ENCODE results near the gene ACAA2.

ACAA2 gene

GRCh38 chr18:49847524-49847923, 34.2 kb upstream of the ACAA2 start:
- no peak overlapping the region for H3K9ac ChIP-seq
- no peak overlapping the region for H3K4me2 ChIP-seq
- no peaks in the 10 kb centered on the region for H3K27me3 ChIP-seq (ENCODE audit: insufficient read depth, low read depth)
- no peaks in the 10 kb centered on the region for H3K36me3 ChIP-seq (ENCODE audit: insufficient read depth)
- TF ChIP-seq CTCF (conservative IDR thresholded peaks at IDR 0.05; ENCODE audit: low read depth, low read length) = no peak
- H3K79me2 ChIP-seq (ENCODE audit: insufficient read depth, low read depth) = no peaks in the 10 kb centered on the region
- no peak overlapping the region for H3K4me3 ChIP-seq (IDR thresholded peaks at IDR 0.05; ENCODE audit: insufficient read depth, low read depth, low read length)
- H3K4me1 ChIP-seq (ENCODE audit: low read depth, poor library complexity, severe bottlenecking) = peaks cover 15% of the 10 kb centered on the region
- H4K20me1 ChIP-seq (ENCODE audit: insufficient read depth) = no peaks in the 10 kb centered on the region
- H2AFZ ChIP-seq (ENCODE audit: low read depth) = no peak overlapping the region
- H3K27ac ChIP-seq = no peak overlapping the region

GRCh38 chr18:49846718-49847470, 33.6 kb upstream of the ACAA2 start:
- Histone ChIP-seq H4K20me1 (ENCODE audit: insufficient read depth) (no peaks in the 10 kb centered on the region), H3K27ac (no peak overlapping the region), H3K36me3 (ENCODE audit: insufficient read depth) (no peaks in the 10 kb centered on the region), H3K79me2 (ENCODE audit: insufficient read depth, low read depth) (no peaks in the 10 kb centered on the region), H3K4me1 (ENCODE audit: low read depth, poor library complexity, severe bottlenecking) (peaks cover 15% of the 10 kb centered on the region), H3K27me3 (ENCODE audit: insufficient read depth, low read depth) (no peaks in the 10 kb centered on the region), H3K4me3 (IDR thresholded peaks at IDR 0.05; ENCODE audit: insufficient read depth, low read depth, low read length) (no peak overlapping the region), H2AFZ (ENCODE audit: low read depth) (no peak overlapping the region), H3K9ac (no peak overlapping the region), H3K4me2 (no peak overlapping the region)
- no peak for TF ChIP-seq CTCF (conservative IDR thresholded peaks at IDR 0.05; ENCODE audit: low read depth, low read length)

- Histone ChIP-seq H3K4me1 (ENCODE audit: low read depth, poor library complexity, severe bottlenecking) (peaks cover 15% of the 10 kb centered on the region), H3K4me2 (no peak overlapping the region)
- no peak for TF ChIP-seq CTCF (conservative IDR thresholded peaks at IDR 0.05; ENCODE audit: low read depth, low read length)
Measured at GRCh38 chr18:49846361-49846662, 33.0 kb upstream of the ACAA2 start.

GRCh38 chr18:49845629-49846360, 32.5 kb upstream of the ACAA2 start:
- H3K79me2 ChIP-seq (ENCODE audit: insufficient read depth, low read depth) = no peaks in the 10 kb centered on the region
- no peak overlapping the region for H2AFZ ChIP-seq (ENCODE audit: low read depth)
- H3K27me3 ChIP-seq (ENCODE audit: insufficient read depth, low read depth) = no peaks in the 10 kb centered on the region
- H3K4me1 ChIP-seq (ENCODE audit: low read depth, poor library complexity, severe bottlenecking) = peaks cover 15% of the 10 kb centered on the region
- no peak overlapping the region for H3K9ac ChIP-seq
- no peak overlapping the region for H3K27ac ChIP-seq
- H3K4me2 ChIP-seq = no peak overlapping the region
- H4K20me1 ChIP-seq (ENCODE audit: insufficient read depth) = no peaks in the 10 kb centered on the region
- no peaks in the 10 kb centered on the region for H3K36me3 ChIP-seq (ENCODE audit: insufficient read depth)
- no peak for TF ChIP-seq CTCF (conservative IDR thresholded peaks at IDR 0.05; ENCODE audit: low read depth, low read length)
- H3K4me3 ChIP-seq (IDR thresholded peaks at IDR 0.05; ENCODE audit: insufficient read depth, low read depth, low read length) = no peak overlapping the region

More at GRCh38 chr18:49846361-49846662, 33.0 kb upstream of the ACAA2 start:
- H3K27ac ChIP-seq = no peak overlapping the region
- no peaks in the 10 kb centered on the region for H3K27me3 ChIP-seq (ENCODE audit: insufficient read depth, low read depth)
- no peaks in the 10 kb centered on the region for H3K79me2 ChIP-seq (ENCODE audit: insufficient read depth, low read depth)
- H2AFZ ChIP-seq (ENCODE audit: low read depth) = no peak overlapping the region
- no peaks in the 10 kb centered on the region for H3K36me3 ChIP-seq (ENCODE audit: insufficient read depth)
- no peak overlapping the region for H3K9ac ChIP-seq
- H3K4me3 ChIP-seq (IDR thresholded peaks at IDR 0.05; ENCODE audit: insufficient read depth, low read depth, low read length) = no peak overlapping the region
- H4K20me1 ChIP-seq (ENCODE audit: insufficient read depth) = no peaks in the 10 kb centered on the region

All from KMS-11 (cell line).